Measurements from ENCODE around the gene HELQ. TPM values are rescaled to one million over a fixed set of nuclear protein-coding genes. Genes with fewer than 3 reads are reported as not detected.

Gene HELQ
- total and polyA plus RNA-seq, 10 of the 15 experiments (the other 5 are each of a cell fraction or from before 2014, with no cell fraction given): 4.5 to 13.3 (median 10.6) TPM

DNA sequence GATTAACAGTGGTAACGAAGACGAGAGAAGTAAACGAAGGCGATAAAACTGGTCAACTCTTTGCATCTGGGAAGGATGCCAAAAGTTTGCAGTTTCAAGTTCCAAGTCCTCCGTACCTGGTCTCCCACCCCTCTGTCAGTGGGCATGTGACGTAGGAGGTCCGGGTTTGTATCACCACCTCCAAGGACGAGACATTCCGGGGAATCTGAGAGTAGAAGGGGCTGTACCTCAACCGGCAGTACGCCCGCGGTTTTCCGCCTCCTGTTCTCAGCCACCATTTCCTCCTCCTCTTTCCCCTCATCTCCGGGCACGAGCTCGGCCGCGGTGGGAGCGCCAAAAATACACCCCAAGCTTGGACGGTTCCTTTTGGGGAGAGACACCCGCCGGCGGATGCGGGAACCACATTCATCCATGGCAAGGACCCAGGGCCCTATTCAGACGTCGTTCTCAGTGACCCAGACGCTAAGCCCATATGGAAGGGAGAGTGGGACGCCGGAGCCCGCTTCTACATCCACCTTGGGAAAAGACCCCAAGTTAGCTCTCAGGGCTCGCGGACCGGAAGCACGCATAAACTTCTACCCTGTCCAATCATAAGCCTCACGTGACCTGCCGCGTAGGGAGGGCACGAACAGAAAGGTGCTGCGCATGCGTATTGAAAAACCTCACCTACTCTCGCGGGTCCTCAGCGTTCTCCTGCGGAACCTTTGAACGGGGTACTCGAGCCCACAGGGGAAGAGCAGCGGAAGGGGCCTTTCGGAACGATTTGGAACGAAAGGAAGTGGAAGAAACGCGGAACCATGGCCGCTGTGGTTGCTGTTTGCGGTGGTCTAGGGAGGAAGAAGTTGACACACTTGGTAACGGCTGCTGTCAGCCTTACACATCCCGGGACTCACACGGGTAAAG, at the start of gene HELQ, which contains the start of gene MRPS18C (continued):
- TF ChIP-seq WRNIP1 (IDR thresholded peaks at IDR 0.05; ENCODE audit: borderline replicate concordance, low read depth, low read length): peak; percentile 98; the same call in 1 of the 2 replicates
- peak in 1 of 2 experiments; percentile 86; a peak in 2 of 4 replicates for TF ChIP-seq ETV6 (conservative IDR thresholded peaks at IDR 0.05 in 1 of 2, IDR thresholded peaks at IDR 0.05 in 1 of 2; ENCODE audit: borderline replicate concordance in 1 of 2, low read depth in 1 of 2)
- TF ChIP-seq, protein P1, sequence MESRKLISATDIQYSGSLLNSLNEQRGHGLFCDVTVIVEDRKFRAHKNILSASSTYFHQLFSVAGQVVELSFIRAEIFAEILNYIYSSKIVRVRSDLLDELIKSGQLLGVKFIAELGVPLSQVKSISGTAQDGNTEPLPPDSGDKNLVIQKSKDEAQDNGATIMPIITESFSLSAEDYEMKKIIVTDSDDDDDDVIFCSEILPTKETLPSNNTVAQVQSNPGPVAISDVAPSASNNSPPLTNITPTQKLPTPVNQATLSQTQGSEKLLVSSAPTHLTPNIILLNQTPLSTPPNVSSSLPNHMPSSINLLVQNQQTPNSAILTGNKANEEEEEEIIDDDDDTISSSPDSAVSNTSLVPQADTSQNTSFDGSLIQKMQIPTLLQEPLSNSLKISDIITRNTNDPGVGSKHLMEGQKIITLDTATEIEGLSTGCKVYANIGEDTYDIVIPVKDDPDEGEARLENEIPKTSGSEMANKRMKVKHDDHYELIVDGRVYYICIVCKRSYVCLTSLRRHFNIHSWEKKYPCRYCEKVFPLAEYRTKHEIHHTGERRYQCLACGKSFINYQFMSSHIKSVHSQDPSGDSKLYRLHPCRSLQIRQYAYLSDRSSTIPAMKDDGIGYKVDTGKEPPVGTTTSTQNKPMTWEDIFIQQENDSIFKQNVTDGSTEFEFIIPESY (IDR thresholded peaks at IDR 0.05): no peak
- TF ChIP-seq NR2F1 (conservative IDR thresholded peaks at IDR 0.05): no peak
- peak; percentile 76 to 79 for TF ChIP-seq EGR1 (IDR thresholded peaks at IDR 0.05; ENCODE audit: borderline replicate concordance in 1 of 2, low read depth in 2 of 2, low read length in 2 of 2)
- peak; percentile 88 for TF ChIP-seq NBN (IDR thresholded peaks at IDR 0.05)
- TF ChIP-seq ZSCAN29 (IDR thresholded peaks at IDR 0.05): no peak
- peak; percentile 65; the same call in 1 of the 2 replicates for TF ChIP-seq ZNF24 (IDR thresholded peaks at IDR 0.05)
- TF ChIP-seq POLR2AphosphoS5 (IDR thresholded peaks at IDR 0.05; ENCODE audit: low read length): peak; percentile 99
- TF ChIP-seq, protein P2, sequence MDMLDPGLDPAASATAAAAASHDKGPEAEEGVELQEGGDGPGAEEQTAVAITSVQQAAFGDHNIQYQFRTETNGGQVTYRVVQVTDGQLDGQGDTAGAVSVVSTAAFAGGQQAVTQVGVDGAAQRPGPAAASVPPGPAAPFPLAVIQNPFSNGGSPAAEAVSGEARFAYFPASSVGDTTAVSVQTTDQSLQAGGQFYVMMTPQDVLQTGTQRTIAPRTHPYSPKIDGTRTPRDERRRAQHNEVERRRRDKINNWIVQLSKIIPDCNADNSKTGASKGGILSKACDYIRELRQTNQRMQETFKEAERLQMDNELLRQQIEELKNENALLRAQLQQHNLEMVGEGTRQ (IDR thresholded peaks at IDR 0.05; ENCODE audit: borderline replicate concordance, low read depth, low read length): peak; percentile 98
- TF ChIP-seq, protein P3, sequence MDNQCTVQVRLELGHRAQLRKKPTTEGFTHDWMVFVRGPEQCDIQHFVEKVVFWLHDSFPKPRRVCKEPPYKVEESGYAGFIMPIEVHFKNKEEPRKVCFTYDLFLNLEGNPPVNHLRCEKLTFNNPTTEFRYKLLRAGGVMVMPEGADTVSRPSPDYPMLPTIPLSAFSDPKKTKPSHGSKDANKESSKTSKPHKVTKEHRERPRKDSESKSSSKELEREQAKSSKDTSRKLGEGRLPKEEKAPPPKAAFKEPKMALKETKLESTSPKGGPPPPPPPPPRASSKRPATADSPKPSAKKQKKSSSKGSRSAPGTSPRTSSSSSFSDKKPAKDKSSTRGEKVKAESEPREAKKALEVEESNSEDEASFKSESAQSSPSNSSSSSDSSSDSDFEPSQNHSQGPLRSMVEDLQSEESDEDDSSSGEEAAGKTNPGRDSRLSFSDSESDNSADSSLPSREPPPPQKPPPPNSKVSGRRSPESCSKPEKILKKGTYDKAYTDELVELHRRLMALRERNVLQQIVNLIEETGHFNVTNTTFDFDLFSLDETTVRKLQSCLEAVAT (IDR thresholded peaks at IDR 0.05): peak; percentile 90
- no peak; the same call in 1 of the 2 replicates for TF ChIP-seq SMC3 (IDR thresholded peaks at IDR 0.05; ENCODE audit: borderline replicate concordance, low read length)
- TF ChIP-seq BHLHE40 (IDR thresholded peaks at IDR 0.05; ENCODE audit: borderline replicate concordance in 1 of 2, low read depth in 2 of 2, low read length in 1 of 2): peak; percentile 99
- TF ChIP-seq NFYA (IDR thresholded peaks at IDR 0.05; ENCODE audit: borderline replicate concordance, low read depth, low read length): no peak
- TF ChIP-seq, protein P4, sequence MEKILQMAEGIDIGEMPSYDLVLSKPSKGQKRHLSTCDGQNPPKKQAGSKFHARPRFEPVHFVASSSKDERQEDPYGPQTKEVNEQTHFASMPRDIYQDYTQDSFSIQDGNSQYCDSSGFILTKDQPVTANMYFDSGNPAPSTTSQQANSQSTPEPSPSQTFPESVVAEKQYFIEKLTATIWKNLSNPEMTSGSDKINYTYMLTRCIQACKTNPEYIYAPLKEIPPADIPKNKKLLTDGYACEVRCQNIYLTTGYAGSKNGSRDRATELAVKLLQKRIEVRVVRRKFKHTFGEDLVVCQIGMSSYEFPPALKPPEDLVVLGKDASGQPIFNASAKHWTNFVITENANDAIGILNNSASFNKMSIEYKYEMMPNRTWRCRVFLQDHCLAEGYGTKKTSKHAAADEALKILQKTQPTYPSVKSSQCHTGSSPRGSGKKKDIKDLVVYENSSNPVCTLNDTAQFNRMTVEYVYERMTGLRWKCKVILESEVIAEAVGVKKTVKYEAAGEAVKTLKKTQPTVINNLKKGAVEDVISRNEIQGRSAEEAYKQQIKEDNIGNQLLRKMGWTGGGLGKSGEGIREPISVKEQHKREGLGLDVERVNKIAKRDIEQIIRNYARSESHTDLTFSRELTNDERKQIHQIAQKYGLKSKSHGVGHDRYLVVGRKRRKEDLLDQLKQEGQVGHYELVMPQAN (conservative IDR thresholded peaks at IDR 0.05): peak; percentile 66
- peak; percentile 74; the same call in 1 of the 2 replicates for TF ChIP-seq FOXM1 (IDR thresholded peaks at IDR 0.05; ENCODE audit: low read depth, low read length)
- no peak for TF ChIP-seq HDGF (IDR thresholded peaks at IDR 0.05)
- peak; percentile 65; the same call in 1 of the 2 replicates for TF ChIP-seq MYB (IDR thresholded peaks at IDR 0.05; ENCODE audit: borderline replicate concordance, low read depth, low read length)
- TF ChIP-seq, protein P5, sequence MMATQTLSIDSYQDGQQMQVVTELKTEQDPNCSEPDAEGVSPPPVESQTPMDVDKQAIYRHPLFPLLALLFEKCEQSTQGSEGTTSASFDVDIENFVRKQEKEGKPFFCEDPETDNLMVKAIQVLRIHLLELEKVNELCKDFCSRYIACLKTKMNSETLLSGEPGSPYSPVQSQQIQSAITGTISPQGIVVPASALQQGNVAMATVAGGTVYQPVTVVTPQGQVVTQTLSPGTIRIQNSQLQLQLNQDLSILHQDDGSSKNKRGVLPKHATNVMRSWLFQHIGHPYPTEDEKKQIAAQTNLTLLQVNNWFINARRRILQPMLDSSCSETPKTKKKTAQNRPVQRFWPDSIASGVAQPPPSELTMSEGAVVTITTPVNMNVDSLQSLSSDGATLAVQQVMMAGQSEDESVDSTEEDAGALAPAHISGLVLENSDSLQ (IDR thresholded peaks at IDR 0.05): peak; percentile 80
- peak; percentile 79; the same call in 1 of the 2 replicates for TF ChIP-seq MTA3 (IDR thresholded peaks at IDR 0.05; ENCODE audit: borderline replicate concordance, low read length)
- peak; percentile 61 for TF ChIP-seq SMAD1 (IDR thresholded peaks at IDR 0.05; ENCODE audit: low read depth, partially characterized antibody)
